ENCODE measurements around the gene CAPZA3.

GRCh38 chr12:18720690-18721089, 17.2 kb upstream of the CAPZA3 start:
- TF ChIP-seq CTCF (IDR thresholded peaks at IDR 0.05) (no peak), POLR2A (IDR thresholded peaks at IDR 0.05) (no peak), POLR2AphosphoS5 (IDR thresholded peaks at IDR 0.05) (no peak), EP300 (IDR thresholded peaks at IDR 0.05) (no peak)

All from sigmoid colon (tissue), 4 donors.